HG03108 (cell line): ENCODE data around the gene TRIO.

Experiments used
- ATAC-seq: cut with Tn5 transposase; IDR thresholded peaks from one replicate; pipeline ENCODE4 v1.9.1; 2021; ENCODE audit warnings: moderate library complexity; ENCODE audit not compliant: unreplicated experiment

Gene TRIO

DNA sequence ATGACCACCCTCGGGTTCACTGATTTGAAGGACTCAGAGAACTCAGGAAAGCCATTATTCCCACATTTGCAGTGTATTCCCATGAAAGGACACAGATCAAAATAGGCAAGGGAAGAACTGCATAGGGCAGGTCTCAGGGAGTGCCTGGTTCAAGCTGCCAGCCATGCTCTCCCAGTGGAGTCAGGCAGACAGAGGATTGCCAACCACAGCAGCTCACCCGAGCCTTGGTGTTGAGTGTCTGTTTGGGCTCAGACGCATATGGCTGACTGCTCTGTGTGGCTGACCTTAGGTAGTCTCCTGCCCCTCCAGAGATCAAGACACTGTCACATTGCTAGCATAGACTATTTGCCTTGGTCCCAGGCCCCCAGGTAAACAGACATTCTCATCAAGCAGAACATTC is 322.6 kb downstream of the TRIO start:
- no peak for ATAC-seq

- no peak for ATAC-seq
Measured at GRCh38 chr5:14467251-14467650, 324.1 kb downstream of the TRIO start.

- no peak for ATAC-seq
Measured at GRCh38 chr5:14467886-14468285, 324.7 kb downstream of the TRIO start.

- no peak for ATAC-seq
Measured at GRCh38 chr5:14469551-14470377, 326.6 kb downstream of the TRIO start.

- ATAC-seq: no peak
Measured at GRCh38 chr5:14471507-14471906, 328.4 kb downstream of the TRIO start.

GRCh38 chr5:14472986-14473567 is 329.9 kb downstream of the TRIO start:
- ATAC-seq: no peak

- no peak for ATAC-seq
Measured at GRCh38 chr5:14475045-14475444, 331.9 kb downstream of the TRIO start.

- no peak for ATAC-seq
Measured at GRCh38 chr5:14476786-14477435, 333.8 kb downstream of the TRIO start.

DNA sequence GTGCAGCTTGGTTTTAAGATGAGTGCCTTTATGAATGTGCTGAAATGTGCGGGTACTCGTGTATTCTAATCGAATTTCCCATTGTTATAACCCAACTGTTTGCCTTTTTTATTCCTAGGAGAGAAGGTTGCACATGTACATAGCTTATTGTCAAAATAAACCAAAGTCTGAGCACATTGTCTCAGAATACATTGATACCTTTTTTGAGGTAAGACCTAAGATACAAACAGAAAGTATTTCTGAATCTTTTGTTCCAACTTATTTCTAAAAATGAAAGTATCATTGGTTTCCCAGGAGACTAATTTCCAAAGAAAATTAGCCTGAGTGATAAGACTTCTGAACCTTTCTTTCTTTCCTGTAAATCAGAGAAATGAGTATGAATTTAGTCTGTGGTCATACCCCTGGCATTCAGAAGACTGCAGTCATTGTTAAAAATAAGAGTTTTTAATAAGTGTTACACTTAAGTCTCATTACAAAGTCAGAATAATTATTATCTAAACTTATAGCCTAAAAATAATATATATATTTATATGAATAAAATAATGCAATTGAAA is 336.1 kb downstream of the TRIO start:
- ATAC-seq: no peak

GRCh38 chr5:14481349-14481748 is 338.2 kb downstream of the TRIO start:
- ATAC-seq: no peak

GRCh38 chr5:14482085-14482484 is 338.9 kb downstream of the TRIO start:
- no peak for ATAC-seq

GRCh38 chr5:14483504-14484157 is 340.5 kb downstream of the TRIO start:
- ATAC-seq: no peak

GRCh38 chr5:14486486-14486885 is 343.3 kb downstream of the TRIO start:
- ATAC-seq: no peak

DNA sequence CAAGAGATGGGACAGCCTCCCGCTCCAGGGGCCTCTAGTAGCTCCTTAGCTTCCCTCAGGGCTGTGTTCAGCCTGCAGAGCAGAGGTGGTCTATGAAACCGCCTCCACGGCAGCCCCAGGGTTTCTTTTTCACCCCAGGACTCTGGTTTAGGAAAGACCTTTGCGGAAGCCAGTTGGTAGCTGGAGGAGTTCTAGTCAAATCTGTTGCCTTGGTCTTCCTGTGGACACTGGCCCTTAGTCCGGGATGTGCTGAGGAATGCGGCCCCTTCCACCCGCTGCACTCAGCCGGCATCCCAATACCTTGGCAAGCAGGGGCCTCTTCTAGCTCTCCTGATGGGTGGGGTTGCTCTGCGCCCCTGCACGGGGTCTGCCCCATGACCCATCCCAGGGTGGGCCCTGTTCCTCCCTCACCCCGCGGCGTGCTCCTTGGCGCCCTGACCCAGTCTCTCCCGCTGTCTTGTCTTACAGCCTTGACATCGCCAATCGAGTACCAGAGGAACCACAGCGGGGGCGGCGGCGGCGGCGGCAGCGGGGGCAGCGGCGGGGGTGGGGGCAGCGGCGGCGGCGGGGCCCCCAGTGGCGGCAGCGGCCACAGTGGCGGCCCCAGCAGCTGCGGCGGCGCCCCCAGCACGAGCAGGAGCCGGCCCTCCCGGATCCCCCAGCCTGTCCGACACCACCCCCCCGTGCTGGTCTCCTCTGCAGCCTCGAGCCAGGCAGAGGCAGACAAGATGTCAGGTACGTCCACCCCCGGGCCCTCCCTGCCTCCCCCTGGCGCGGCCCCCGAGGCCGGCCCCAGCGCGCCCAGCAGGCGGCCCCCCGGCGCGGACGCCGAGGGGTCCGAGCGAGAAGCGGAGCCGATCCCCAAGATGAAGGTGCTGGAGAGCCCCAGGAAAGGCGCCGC is 344.1 kb downstream of the TRIO start:
- ATAC-seq: no peak

DNA sequence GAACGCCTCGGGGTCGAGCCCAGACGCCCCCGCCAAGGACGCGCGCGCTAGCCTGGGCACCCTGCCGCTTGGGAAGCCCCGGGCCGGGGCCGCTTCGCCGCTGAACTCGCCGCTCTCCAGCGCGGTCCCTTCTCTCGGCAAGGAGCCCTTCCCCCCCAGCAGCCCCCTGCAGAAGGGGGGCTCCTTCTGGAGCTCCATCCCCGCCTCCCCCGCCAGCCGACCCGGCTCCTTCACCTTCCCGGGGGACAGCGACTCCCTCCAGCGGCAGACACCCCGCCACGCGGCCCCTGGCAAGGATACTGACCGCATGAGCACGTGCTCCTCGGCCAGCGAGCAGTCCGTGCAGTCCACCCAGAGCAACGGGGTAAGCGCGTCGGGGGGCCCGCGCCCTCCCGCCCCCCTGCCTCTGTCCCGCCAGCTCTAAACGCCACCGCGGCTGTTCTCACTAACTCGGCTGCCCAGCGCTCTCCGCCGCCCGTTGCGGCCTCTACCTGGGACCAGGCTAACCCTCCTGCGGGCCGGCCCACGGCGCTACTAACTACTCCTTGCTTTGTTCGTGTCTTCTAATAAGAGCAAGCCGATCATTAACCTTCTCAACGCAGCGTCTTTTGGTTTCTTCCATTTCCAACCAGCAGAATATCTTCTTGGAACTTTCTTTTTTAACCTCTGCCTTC is 344.9 kb downstream of the TRIO start:
- no peak for ATAC-seq

DNA sequence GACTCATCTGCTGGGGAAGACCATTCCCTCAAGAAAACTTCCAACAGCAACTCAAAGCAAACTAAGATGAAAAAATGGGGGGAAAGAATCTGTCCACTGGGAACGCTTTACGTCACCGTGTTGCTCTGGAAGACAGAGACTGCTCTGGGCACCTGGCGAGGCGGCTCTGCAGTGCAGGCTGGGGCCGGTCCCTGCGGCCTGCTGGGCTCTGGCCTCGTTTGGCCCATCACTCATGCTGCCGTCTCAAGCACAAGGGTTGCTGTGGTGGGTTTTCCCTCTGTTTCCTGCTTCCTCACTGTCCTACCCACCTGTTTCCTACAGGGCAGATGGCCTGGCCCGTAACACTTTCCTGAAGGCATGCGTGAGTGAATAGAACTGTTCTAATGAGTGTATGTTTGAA is 345.6 kb downstream of the TRIO start:
- ATAC-seq: no peak

DNA sequence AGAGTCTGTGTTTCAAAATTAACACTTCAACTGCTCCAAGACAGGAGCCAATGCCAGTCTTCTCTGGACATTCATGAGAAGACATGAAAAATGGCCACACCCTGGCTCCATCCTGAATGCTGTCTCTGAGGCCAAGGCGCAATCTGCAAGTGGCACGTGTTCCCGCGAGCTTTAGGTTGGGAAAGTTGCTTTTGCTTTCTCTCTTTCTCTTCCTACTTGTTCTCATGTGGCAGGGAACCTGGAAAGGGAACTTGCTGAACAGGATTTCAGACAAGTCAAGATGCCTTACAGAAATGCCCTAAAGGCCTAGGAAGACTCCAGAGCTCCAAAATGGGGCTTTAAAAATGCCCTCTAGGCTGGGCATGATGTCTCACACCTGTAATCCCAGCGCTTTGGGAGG is 346.5 kb downstream of the TRIO start:
- ATAC-seq: no peak

GRCh38 chr5:14490309-14490711 is 347.2 kb downstream of the TRIO start:
- ATAC-seq: no peak

- ATAC-seq: no peak
Measured at GRCh38 chr5:14491015-14491915, 348.1 kb downstream of the TRIO start.
